ENCODE results near the gene CDT1. TPM values are rescaled to one million over a fixed set of nuclear protein-coding genes. Genes with fewer than 3 reads are reported as not detected.
A peak's percentile ranks its signal among the peaks of the same experiment; 100 is the strongest.

The CDT1 gene
- total RNA-seq, 1 experiment from 2014 or later: 64.6 TPM

GRCh38 chr16:88855736-88856121, 52.1 kb downstream of the CDT1 start:
- DNase-seq (ENCODE audit: low read depth): no peak

GRCh38 chr16:88856122-88856827, 52.7 kb downstream of the CDT1 start:
- DNase-seq (ENCODE audit: low read depth): no peak

GRCh38 chr16:88856828-88857727, 53.5 kb downstream of the CDT1 start, which contains the start of the genes GALNS and TRAPPC2L:
GALNS (minus strand) TSS chr16:88856947; CDS start chr16:88856877, 70 bp downstream.
TRAPPC2L (plus strand) TSS chr16:88857127; CDS start chr16:88857151, 24 bp downstream.
- peak; percentile 85 for DNase-seq (ENCODE audit: low read depth)

GRCh38 chr16:88857728-88858339, 54.2 kb downstream of the CDT1 start:
- DNase-seq (ENCODE audit: low read depth): peak; percentile 56

Other genes with a start within 250 kb of the CDT1 start
- gene ZC3H18, start 233.4 kb upstream of the CDT1 start, total RNA-seq (2014; rRNA removed; shearing (Covaris generic)): 18.7 and 21.7 TPM in 2 replicates
- not detected in 2 replicates for gene IL17C, start 165.2 kb upstream of the CDT1 start, total RNA-seq (2014; rRNA removed; shearing (Covaris generic))
- 0.10 TPM in 1 of 2 replicates, not detected in the other for gene CYBA, start 152.7 kb upstream of the CDT1 start, total RNA-seq (2014; rRNA removed; shearing (Covaris generic))
- 58.6 and 60.3 TPM in 2 replicates for gene MVD, start 140.7 kb upstream of the CDT1 start, total RNA-seq (2014; rRNA removed; shearing (Covaris generic))
- 0.30 and 0.51 TPM in 2 replicates for gene SNAI3, start 117.3 kb upstream of the CDT1 start, total RNA-seq (2014; rRNA removed; shearing (Covaris generic))
- gene RNF166, start 97.4 kb upstream of the CDT1 start, total RNA-seq (2014; rRNA removed; shearing (Covaris generic)): 31.9 and 38.1 TPM in 2 replicates
- gene CTU2, start 97.3 kb upstream of the CDT1 start, total RNA-seq (2014; rRNA removed; shearing (Covaris generic)): 26.6 and 31.0 TPM in 2 replicates
- 152 and 159 TPM in 2 replicates for gene PIEZO1, start 18.6 kb upstream of the CDT1 start, total RNA-seq (2014; rRNA removed; shearing (Covaris generic))
- 374 and 377 TPM in 2 replicates for gene APRT, start 8.1 kb downstream of the CDT1 start, total RNA-seq (2014; rRNA removed; shearing (Covaris generic))
- gene GALNS, start 53.2 kb downstream of the CDT1 start, total RNA-seq (2014; rRNA removed; shearing (Covaris generic)): 5.1 and 7.4 TPM in 2 replicates
- gene TRAPPC2L, start 53.3 kb downstream of the CDT1 start, total RNA-seq (2014; rRNA removed; shearing (Covaris generic)): 58.5 and 74.3 TPM in 2 replicates
- not detected in 2 replicates for gene PABPN1L, start 62.9 kb downstream of the CDT1 start, total RNA-seq (2014; rRNA removed; shearing (Covaris generic))
- gene CBFA2T3, start 173.4 kb downstream of the CDT1 start, total RNA-seq (2014; rRNA removed; shearing (Covaris generic)): not detected in 2 replicates